Measurements from ENCODE around the gene MYG1. TPM values are rescaled to one million over a fixed set of nuclear protein-coding genes. Genes with fewer than 3 reads are reported as not detected.
"Not testable (repeated sequence)": the region's sequence is repeated elsewhere in the genome, so short reads cannot be mapped to it uniquely, and the experiment has no call there.

The MYG1 gene
- total RNA-seq, 6 experiments from 2014 or later = 17.6 to 27.1 (median 20.8) TPM

DNA sequence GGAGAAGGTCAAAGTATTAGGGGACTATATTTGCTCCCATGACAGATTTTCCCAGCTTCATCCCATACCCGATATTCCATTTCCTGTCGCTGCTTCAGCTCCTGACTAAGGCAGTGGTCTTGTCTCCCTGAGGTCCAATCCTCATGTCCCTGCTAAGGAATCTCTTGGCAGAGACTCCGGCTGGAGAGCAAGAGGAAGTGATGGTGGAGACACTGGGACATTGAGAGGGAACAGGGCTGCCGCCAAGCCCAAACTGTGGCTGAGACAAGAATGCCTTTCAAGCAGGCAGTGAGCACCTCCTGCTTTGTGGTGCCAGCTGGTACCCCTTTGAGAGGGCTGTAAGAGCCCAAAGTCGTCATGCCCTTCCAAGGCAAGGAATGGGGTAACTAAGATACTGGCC lies 31.2 kb downstream of the MYG1 start:
- H3K9me3 ChIP-seq = no peaks in the 10 kb centered on the region
- DNase-seq (no peak), ATAC-seq (no peak)
- H3K4me1 ChIP-seq = peaks cover 0 to 4% (median 0%) of the 10 kb centered on the region in 4 donors
- no peaks in the 10 kb centered on the region for H3K36me3 ChIP-seq
- intact Hi-C loops (cut with DNase I) = no loop called here
- 69% methylated on average over 4 of the region's 5 CpGs for WGBS (ENCODE audit: insufficient coverage, low coverage, low lambda C conversion rate, missing lambda C conversion rate)
- TF ChIP-seq, protein P1, sequence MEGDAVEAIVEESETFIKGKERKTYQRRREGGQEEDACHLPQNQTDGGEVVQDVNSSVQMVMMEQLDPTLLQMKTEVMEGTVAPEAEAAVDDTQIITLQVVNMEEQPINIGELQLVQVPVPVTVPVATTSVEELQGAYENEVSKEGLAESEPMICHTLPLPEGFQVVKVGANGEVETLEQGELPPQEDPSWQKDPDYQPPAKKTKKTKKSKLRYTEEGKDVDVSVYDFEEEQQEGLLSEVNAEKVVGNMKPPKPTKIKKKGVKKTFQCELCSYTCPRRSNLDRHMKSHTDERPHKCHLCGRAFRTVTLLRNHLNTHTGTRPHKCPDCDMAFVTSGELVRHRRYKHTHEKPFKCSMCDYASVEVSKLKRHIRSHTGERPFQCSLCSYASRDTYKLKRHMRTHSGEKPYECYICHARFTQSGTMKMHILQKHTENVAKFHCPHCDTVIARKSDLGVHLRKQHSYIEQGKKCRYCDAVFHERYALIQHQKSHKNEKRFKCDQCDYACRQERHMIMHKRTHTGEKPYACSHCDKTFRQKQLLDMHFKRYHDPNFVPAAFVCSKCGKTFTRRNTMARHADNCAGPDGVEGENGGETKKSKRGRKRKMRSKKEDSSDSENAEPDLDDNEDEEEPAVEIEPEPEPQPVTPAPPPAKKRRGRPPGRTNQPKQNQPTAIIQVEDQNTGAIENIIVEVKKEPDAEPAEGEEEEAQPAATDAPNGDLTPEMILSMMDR (IDR thresholded peaks at IDR 0.05) = no peak
- no peaks in the 10 kb centered on the region for H3K27me3 ChIP-seq
- no peak overlapping the region for H3K27ac ChIP-seq
- no peak overlapping the region for H3K4me3 ChIP-seq

DNA sequence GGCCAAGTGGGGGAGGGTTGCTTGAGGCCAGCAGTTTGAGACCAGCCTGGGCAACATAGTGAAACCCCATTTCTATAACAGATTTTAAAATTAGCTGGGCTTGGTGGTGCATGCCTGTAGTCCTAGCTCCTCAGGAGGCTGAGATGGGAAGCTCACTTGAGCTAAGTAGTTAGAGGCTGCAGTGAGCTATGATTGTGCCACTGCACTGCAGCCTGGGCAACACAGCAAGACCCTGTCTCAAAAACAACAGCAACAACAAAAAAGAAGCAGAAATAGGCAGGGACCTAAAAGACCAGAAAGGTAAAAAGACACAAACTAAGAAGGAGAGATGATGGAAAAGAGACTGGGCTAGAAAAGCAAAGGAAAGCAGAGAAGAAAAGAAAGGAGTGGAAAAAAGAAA lies 32.8 kb downstream of the MYG1 start:
- intact Hi-C loops (cut with DNase I); H3K27ac ChIP-seq; H3K27me3 ChIP-seq; DNase-seq; H3K4me3 ChIP-seq; H3K4me1 ChIP-seq; H3K9me3 ChIP-seq; ATAC-seq; H3K36me3 ChIP-seq: not testable (repeated sequence)

DNA sequence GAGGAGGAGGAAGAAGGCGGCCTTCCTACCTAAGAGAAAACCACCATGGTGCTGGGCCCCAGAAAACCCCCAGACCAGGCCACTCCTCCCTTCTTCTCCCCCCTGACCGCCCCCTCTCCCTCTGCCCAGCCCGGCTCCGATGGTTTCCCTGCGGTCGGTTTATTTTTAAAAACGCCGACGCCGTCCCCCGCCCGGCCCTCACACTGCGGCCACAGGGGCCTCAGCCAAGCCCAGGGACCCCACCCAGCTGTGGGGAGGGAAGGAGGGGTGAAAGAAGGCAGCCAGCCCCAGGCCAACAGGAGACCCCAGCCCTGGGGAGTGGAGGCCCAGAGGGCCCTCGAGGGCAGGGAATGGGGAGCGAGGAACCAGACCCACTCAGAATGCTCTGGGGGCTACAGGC lies 33.2 kb downstream of the MYG1 start:
- WGBS (ENCODE audit: insufficient coverage, low coverage, low lambda C conversion rate, missing lambda C conversion rate) = 71% methylated on average over 3 of the region's 15 CpGs
- intact Hi-C loops (cut with DNase I) = no loop called here
- Histone ChIP-seq H3K27me3 (no peaks in the 10 kb centered on the region), H3K27ac (no peak overlapping the region), H3K36me3 (no peaks in the 10 kb centered on the region), H3K9me3 (no peaks in the 10 kb centered on the region), H3K4me3 (no peak overlapping the region), H3K4me1 (no peaks in the 10 kb centered on the region)
- ATAC-seq (no peak), DNase-seq (no peak)
- TF ChIP-seq, protein P1 (IDR thresholded peaks at IDR 0.05) = no peak
- no peak for TF ChIP-seq POLR2A (IDR thresholded peaks at IDR 0.05)

DNA sequence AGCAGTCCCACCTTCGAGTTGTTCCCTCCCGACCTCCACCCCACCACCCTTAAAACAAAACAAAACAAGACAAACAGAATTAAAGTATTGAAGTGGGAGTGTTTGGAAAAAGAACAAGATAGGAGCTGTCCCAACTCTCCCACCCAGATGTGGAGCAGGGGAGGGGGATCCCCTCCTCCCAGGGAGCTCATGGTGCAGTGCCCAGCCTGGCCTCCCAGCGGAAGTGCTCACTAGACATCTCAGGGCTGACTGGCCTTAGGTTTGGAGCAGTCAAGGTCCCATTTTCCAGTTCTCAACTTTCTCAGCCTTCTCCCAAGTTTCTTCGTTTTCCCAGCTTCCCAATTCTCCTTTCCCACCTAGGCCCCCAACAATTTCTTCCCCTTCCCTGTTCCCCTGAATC lies 33.8 kb downstream of the MYG1 start:
- no peak overlapping the region for H3K4me3 ChIP-seq
- no peak for DNase-seq

DNA sequence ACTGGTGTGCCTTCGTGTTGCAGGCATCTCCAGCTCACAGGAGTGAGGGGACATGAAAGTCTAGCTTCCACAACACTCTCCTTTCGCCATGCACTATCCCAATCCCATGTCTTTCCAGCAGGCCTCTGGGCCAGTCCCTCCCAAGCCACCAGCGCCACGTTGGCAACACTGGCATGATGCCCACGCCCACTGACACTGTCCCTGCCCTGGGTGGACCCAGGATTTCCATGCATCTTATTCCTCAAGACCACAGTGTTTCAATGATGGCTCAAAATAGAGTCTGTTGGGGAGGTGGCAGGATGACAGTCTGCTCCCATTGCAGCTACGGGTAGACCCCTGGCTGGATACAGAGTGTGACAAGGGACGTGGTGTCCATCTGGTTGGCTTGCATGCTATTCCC lies 34.4 kb downstream of the MYG1 start:
- Histone ChIP-seq H3K4me1 (no peaks in the 10 kb centered on the region), H3K9me3 (no peaks in the 10 kb centered on the region), H3K27ac (no peak overlapping the region), H3K4me3 (no peak overlapping the region), H3K36me3 (no peaks in the 10 kb centered on the region), H3K27me3 (no peaks in the 10 kb centered on the region)
- 54% methylated on average over 2 of the region's 7 CpGs for WGBS (ENCODE audit: insufficient coverage, low coverage, low lambda C conversion rate, missing lambda C conversion rate)
- ATAC-seq (no peak), DNase-seq (no peak)
- TF ChIP-seq, protein P1 (IDR thresholded peaks at IDR 0.05) = no peak
- no peak for TF ChIP-seq POLR2A (IDR thresholded peaks at IDR 0.05)
- intact Hi-C loops (cut with DNase I) = no loop called here

More for the DNA sequence above, 33.8 kb downstream of the MYG1 start:
- no peak for ATAC-seq
- WGBS (ENCODE audit: insufficient coverage, low coverage, low lambda C conversion rate, missing lambda C conversion rate) = 62% methylated on average over 4 of the region's 4 CpGs
- Histone ChIP-seq H3K4me1 (no peaks in the 10 kb centered on the region), H3K27ac (no peak overlapping the region), H3K36me3 (no peaks in the 10 kb centered on the region), H3K9me3 (no peaks in the 10 kb centered on the region), H3K27me3 (no peaks in the 10 kb centered on the region)
- intact Hi-C loops (cut with DNase I) = no loop called here
- TF ChIP-seq POLR2A (IDR thresholded peaks at IDR 0.05) = no peak
- TF ChIP-seq, protein P1 (IDR thresholded peaks at IDR 0.05) = no peak
